H4 (cell line): ENCODE measurements around the gene TENT4A. TPM values are rescaled to one million over a fixed set of nuclear protein-coding genes. Genes with fewer than 3 reads are reported as not detected.
"Not testable (repeated sequence)": the region's sequence is repeated elsewhere in the genome, so short reads cannot be mapped to it uniquely, and the experiment has no call there.

Experiments used
- DNase-seq: peaks from one replicate; pipeline ENCODE4 v3.0.0-alpha.2; 2015; ENCODE audit warnings: low spot score
- total RNA-seq: library from RNA; depleted of rRNA; stranded (reverse); fragments of >200 nt; shearing (Covaris generic); gene quantifications from 2 replicates; pipeline ENCODE4 v1.2.3, GENCODE V29; 2014; rRNA removed

The TENT4A gene
- total RNA-seq, result 3.9 and 6.2 TPM in 2 replicates

DNA sequence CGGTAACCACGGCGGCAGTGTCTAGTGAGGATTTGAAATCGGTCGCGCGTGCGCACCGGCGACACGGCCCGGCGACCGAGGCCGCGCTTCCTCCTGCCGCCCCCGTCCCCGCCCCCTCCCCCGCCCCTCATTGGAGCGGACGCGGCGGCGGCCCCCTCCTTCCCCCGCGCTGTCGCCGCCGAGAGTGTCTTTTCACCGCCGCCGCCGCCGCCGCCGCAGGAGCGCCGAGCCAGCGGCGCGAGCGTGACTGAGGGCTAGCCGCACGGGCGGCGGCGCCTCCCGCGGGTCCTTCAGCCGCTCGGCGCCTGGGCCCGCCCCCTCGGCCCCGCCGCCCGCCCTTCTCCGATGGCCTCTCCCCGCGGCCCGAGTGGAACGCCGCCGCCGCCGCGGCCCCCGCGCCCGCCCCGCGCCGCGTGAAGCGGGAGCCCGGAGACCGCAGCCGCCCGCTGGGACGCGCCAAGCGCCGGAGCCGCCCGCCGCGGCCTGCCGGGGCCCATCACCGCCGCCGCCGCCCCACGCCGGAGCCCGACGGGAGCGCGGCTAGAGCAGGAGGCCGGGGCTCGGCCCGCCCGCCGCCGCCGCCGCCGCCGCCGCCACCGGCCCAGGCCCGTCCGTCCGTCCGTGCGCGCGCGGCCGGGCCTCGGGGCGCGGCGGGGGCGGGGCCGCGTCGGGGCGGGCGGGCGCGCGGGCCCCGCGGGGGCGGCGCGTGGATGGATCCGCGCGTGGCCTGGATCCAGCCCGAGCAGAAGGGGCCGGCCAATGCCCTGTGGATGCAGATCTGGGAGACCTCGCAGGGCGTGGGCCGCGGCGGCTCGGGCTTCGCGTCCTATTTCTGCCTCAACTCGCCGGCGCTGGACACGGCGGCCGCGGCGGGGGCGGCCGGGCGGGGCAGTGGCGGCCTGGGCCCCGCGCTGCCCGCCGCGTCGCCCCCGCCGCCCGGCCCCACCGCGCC, at the start of gene TENT4A:
Gene TENT4A, plus strand, starts transcription at position 159 of the 952 bp plus-strand sequence. Its CDS starts 552 bp downstream, at position 711.
- no peak for DNase-seq

DNA sequence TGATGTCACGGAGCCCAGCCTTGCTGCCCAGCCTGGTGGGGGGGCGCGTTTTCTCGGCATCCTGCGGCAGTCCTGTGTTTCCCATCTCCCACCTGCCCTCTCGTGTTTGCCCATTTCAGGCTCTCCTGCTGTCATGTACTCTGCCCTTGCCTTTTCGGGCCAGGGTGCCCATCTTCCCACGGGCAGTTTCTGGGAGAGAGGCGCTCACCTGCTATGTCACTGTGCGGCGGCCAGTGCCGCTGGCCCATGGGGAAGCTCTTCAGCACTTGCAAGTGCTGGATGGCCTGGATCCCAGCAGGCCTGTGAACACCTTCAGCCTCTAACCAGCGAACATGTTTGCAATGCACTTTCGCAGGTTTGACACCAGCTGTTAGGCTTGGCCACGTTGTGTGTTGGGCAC, 46.5 kb upstream of the TENT4A start:
- DNase-seq, result no peak

DNA sequence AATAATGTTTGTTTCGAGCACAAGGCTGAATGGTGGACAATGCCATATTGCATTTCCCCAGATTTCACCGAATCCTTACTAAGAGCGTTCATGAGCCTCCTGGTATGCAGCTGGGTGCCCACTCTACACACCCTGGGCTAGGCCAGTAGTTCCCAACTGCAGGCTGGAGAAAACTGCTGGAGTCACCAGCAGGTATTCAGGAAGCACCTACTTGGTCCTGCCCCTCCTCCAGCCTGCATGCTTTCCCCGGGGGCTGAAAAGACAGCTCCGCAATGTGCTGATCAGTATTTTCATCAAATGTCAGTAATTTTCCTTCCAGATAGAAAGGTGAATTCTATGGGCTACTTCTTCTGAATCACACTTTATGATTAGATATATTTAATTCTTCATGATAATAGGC, 45.6 kb upstream of the TENT4A start:
- no peak for DNase-seq

DNA sequence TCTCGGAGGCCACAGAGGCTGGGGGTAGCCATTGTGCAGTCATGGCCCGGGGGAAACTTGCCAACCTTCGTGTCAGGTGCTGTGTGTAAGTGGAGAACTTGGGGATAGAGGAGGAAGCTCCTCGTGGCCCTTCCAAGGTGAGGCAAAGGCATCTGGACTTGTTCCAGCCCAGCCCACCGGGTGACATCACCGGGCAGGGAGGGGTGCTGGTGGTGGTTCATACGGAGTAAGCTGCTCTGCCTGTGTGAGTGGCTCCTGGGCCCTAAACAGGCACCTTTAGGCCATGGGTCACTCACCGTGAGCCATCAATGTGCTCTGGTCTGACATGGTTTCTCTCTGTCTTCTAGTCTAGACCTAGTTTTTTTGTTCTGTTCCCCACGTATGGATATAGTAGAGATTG, 44.5 kb upstream of the TENT4A start:
- not testable (repeated sequence) for DNase-seq

GRCh38 chr5:6673031-6673430, 40.2 kb upstream of the TENT4A start:
- DNase-seq, result no peak

DNA sequence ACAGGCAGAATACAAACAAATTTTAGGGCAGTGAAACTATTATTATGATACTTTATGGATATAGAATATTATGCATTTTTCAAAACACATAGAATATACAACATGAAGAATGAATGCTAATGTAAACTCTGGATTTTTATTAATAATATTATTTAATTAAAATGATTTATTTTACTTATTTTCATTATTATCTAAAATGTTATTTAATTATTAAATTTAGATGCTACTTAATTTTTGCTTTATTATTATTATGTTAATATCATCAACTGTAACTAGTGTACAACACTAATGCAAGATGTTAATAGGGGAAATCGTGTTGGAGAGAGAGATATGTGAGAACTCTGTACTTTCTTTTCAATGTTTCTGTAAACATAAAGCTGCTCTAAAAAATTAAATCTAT, 39.3 kb upstream of the TENT4A start:
- no peak for DNase-seq

DNA sequence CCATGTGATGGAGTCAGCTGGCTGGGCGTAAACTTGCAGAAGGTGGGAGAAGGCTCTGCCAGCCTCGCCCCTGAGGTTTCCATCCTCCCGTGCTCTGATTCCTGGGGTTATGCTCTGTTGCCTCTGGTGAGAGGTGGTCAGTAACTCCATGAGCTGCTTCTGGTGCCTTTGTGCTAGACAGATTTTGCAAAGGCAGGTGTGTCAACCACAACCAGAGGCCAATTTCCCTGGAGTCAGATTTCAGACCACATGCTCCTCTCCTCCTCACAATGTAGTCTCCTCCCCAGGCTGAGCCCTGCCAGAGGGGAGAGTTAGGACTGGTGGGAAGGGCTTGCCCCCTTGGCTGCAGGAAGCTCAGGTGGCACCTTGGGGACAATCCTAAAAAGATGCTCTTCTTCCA, 38.8 kb upstream of the TENT4A start:
- no peak for DNase-seq

- no peak for DNase-seq
Observed at GRCh38 chr5:6674886-6675285, 38.3 kb upstream of the TENT4A start.

- no peak for DNase-seq
Observed at GRCh38 chr5:6675784-6676491, 37.3 kb upstream of the TENT4A start.

DNA sequence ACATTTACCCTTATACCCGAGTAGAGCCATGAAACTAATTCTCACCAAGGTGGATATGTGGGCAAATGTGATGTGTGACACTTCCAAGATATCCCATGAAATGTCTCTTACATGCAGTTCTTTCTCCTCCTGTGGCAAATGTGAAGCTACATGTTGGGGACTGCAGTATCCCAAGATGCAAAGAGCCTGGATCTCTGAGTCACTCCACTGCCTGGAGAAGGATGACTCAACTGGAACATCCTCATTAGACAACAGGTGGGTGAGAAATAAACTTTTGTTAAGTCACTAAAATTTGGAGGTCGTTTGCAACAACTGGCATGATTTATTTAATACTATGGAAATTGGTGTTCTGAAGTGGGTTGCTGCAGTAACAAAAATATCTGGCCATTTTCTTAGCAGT, 36.5 kb upstream of the TENT4A start:
- DNase-seq, result no peak

DNA sequence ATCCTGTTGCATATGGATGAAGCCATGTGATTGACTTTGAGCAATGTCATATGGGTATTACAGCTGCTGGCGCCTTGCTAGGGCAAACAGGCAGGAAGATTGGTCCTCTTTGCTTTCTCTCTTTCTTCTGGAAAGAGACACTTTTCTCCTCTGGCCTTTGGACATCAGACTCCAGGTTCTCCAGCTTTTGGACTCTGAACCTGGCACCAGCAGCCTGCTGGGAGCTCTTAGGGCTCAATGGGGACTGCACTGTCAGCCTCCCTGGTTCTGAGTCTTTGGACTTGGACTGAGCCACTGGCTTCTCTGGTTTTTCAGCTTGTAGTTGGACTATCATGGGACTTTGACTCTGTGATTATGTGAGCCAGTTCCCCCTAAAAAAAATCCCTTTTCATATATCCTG, 34.8 kb upstream of the TENT4A start:
- no peak for DNase-seq

- no peak for DNase-seq
Observed at GRCh38 chr5:6680922-6681321, 32.3 kb upstream of the TENT4A start.

- DNase-seq, result no peak
Observed at GRCh38 chr5:6681682-6682081, 31.6 kb upstream of the TENT4A start.

DNA sequence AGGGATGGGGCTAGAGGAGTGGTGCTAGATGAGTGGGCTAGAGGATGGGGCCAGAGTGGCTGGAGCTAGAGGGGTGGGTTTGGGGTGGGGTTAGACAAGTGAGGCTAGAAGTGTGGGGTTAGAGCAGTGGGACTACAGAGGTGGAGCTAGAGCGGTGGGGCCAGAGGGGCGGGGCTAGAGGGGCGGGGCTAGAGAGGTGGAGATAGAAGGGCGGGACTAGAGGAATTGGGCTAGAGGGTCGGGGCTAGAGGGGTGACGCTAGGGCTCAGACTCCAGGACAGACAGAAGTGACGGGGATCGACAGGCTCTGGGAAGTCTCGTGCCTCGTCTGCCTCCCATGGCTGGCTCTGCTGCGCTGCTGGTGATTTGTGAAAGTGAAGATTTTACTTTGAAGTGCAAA, 31.0 kb upstream of the TENT4A start:
- no peak for DNase-seq

GRCh38 chr5:6683241-6683640, 30.0 kb upstream of the TENT4A start:
- no peak for DNase-seq

DNA sequence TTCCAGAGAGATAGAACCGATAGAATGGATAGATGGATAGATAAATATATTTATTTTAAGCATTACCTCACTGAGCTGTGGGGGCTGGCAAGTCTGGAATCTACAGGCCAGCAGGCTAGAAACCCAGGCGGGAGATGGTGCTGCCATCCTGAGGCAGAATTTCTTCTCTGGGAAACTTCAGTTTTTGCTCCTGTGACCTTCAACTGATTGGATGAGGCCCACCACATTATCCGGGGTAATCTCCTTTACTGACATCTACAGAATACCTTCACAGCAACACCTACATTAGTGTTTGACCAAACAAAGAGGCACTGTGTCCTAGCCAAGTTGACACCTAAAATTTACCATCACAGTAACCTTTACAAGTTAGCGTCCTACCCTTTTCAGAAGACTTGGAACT, 29.2 kb upstream of the TENT4A start:
- no peak for DNase-seq

DNA sequence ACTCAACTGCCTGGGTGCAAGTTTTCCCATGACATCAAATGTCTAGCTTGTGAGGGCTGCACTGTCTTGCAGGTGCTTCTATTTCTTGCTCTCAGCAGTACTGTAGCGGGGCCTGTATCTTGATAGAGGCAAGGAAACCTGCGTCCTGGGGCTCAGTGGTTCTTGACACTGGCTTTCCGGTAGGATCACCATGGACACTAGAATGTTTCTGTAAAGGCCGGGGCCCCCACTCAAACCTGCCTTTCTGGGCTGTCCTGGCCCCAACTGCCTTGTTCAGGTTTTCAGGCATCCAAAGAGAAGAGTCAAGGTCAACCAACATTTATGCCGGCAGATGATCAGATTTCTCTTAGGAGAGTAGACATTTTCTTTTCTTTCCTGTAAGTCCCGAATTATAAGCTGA, 26.7 kb upstream of the TENT4A start:
- no peak for DNase-seq

GRCh38 chr5:6686915-6687409, 26.3 kb upstream of the TENT4A start:
- no peak for DNase-seq

DNA sequence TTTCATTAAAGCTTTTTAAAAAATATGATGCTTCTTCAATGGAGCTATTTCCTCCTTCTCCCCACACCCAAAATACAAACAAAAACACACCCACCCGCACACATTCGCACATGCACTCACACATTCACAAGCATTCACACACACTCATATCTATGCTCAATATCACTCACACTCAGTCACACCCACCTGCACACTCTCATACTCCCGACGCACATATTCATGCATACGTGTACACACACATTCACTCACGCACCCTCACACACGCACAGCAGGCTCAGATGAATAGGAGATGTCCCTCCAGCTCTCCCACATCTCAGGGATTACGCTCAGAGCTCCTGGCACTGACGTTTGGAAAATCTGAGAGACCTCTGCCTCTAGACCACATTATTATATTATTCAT, 25.7 kb upstream of the TENT4A start:
- no peak for DNase-seq

DNA sequence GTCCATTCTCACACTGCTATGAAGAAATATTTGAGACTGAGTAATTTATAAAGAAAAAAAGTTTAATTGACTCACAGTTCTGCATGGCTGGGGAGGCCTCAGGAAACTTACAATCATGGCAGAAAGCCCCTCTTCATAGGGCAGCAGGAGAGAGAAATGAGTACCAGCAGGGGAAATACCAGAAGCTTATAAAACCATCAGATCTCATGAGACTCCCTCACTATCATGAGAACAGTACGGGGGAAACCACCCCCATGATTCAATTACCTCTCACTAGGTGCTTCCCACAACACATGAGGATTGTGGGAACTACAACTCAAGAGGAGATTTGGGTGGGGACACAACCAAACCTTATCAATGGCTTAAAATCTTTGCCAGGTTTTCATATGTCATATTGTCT, 20.3 kb upstream of the TENT4A start:
- DNase-seq, result no peak

- DNase-seq, result no peak
Observed at GRCh38 chr5:6698696-6699095, 14.5 kb upstream of the TENT4A start.

DNA sequence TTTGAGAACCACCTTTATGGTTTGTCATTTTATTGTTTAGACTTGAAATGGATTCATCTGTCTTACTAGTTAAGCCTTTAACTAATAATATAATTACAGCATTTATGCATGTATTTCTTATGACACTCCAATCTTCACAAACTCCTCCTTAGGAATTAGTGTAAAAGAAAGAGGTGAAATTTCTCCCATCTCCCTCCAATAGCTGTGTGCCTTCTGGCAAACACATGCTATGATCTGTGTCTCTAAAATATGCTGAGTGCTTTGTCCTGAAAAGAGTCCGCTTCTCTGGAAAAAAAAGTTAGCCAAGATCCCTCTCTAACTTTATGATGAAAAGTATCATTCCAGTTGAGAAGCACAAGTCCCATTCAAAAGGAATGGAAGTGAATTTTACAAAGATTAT, 13.9 kb upstream of the TENT4A start:
- no peak for DNase-seq
